NCI-H128 (cell line): ENCODE measurements around the gene BUD31.
"Not testable (repeated sequence)": the region's sequence is repeated elsewhere in the genome, so short reads cannot be mapped to it uniquely, and the experiment has no call there.

Source experiments
- DNase-seq: peaks from one replicate; lab custom pipeline; 2025; ENCODE audit not compliant: unreplicated experiment; lab: John Stamatoyannopoulos, UW

Gene BUD31

DNA sequence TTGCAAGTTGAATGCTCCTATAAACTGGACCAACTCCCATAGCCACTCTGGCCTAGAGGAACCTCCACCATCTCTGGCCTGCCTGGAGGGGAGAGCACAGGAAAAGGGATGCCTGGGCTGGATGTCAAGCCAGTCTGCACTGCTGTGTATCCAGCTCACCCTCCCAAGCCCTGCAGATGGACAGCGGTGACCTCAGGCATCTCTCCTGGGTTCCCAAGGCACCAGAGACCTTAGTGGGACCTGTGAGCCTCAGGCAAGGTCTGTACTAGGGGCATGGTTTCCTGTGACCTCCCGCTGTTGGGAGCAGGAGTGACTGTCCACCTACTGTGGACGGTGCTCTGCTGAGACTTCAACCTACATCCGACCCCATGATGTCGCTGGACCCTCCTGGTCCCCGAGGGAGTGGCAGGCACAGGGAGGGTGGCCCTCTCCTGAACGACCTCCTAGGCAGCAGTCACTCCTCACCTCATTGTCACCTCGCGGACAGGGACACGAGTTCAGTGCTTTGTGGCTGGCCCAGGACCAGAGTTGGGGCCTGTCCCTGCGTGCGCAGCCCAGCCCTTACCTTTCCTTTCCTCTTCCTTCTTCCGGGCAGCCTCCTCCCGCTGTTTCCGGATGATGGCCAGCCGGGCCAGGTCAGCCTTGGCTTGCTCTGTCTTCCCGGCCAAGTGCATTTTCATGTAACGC, 11.3 kb upstream of the BUD31 start:
- DNase-seq, result no peak

DNA sequence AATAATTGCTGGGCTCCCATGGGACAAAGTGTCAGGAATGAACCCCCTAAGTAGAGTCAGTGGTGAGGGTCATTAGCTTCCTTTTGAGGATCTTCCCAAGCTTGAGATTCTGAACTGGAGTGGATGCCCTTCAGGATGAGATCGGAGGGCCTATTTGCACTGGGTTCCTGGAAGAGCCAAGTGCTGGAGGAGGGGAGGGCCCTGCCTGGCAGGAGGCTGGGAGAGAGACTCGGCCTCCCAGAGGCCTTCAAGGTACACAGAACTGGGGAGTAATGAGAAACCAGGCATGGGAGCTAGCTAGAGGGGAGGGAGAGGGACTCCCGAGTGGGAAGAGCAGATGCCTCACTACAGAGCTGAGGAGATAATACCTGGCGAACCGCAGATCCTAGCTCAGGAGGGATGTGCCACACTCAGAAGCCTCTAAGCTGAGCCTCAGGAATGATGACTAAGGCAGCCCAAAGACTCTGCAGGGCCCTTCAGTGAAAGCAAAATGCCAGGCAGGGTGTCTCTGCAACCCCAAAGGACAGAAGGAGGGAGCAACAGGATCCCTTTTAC, 9.8 kb upstream of the BUD31 start:
- DNase-seq, result no peak

DNA sequence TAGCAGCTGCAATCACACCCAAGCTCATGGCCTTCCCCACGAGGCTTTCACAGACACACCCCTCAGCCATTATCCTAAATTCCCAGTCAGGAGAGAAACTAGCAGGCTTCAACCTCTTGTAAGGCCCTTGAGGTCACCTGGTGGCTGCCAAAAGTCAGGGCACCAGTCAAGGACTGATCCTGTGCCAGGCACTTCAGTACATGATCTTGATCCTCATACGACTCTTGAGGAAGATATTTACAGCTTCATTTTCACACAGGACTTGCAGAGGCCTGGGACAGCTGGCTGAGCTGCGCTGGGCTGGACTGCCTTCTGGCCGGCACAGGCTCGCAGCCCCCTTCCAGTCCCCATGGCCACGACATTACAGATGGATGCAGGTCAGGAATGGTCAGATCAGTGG, 9.2 kb upstream of the BUD31 start:
- no peak for DNase-seq

DNA sequence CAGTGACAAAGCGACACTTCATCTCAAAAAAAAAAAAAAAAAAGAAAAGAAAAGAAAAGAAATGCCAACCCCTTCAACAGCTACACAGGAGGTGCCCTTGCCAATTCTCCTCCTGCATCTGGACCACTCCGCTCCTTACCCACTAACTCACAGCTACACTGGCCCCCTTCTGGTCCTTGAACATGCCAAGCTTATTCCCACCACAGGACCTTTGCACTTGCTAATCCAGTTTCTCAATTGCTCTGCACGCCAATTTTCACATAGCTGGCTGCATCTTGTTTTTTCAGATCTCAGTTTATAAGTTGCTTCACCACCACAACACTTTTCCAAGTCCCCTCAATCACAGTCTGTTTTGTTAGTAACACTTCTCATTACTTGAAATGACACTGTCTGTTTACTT, 5.9 kb upstream of the BUD31 start:
- DNase-seq, result no peak

DNA sequence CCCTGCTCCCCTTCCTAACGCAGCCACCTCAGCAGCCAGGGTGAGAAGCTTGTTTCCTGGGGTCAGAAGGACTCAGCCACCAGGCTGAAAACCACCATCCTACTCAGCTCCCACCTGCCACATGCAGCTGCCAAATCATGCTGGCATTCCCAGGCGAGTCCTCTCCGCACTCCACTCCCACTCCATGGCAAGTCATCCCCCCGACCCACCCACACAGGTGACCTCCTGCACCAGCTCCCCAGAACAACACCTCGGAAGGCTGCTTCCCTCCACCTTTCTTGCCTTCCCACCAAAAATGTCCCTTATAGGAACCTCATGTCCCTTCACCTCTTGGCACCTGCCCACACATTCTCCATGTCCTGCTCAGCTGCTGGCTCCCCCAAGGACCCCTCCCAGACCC, 5.0 kb upstream of the BUD31 start:
- no peak for DNase-seq

DNA sequence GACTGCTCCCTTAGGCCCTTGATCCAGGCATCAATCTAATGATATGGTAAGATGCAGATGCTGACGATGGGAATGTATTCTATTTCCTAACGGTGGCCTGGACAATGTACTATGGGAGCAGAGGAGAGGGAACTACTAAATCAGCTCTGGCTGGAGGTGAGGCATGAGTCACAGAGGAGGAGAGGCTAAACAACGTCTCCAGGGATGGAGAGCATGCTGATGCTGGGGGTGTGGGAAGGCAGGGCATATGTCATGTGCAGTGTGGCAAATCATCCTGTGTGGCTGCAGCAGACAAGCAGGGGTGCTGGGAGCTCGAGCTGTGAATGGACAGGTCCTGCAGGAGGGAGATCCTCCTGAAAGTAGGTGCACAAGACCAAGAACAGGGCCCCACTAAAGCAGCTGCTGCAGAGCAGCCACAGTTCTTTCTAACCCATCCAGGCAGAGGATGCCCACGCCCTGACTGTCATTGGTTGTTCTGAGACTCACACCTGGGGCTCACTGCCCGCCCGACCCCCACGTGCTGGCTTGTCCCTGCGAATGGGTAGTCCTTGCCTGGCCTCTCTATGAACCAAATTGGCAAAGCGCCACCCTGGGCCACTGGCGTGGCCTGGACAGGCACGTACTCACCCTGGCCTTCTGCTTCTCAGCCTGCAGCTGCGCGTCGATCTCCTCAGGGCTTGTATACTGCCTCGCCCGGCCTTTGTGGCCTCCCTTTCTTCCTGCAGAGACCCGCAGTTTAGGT, 4.4 kb upstream of the BUD31 start:
- no peak for DNase-seq

DNA sequence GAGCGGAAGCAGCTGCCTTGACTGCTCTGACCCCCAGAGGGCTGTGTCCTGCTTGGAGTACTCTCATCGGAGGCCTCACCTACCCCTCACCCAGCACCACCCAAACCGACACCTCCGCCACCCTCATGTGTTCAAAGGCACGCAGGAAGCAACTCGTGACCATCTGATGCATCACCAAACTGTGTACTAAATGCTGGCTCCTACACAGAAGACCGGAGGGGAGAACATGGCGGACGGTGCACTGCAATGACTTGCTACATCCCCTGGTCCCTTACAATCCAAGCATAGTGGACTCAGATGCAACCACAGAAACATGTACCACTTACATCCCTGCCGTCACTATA, 3.8 kb upstream of the BUD31 start:
- no peak for DNase-seq

DNA sequence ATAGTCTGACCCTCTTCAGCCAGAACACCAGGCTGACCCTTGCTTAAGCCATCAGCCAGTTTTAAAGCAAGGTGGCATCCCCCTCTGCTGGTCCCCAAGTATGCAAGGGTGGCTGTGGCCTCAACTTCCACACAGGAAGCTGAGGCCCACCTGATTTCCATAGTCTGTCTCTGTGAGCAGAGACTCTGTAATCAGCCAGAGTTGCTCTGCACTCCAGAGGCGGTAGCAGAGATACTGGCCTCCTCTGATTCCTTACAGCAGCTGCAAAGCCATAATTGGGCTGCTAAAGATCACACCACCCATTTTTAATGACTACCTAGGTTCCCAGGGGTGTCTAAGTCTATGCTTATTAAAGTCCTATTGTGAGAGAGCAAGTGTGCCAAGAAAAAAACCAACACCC, 2.2 kb upstream of the BUD31 start:
- no peak for DNase-seq

DNA sequence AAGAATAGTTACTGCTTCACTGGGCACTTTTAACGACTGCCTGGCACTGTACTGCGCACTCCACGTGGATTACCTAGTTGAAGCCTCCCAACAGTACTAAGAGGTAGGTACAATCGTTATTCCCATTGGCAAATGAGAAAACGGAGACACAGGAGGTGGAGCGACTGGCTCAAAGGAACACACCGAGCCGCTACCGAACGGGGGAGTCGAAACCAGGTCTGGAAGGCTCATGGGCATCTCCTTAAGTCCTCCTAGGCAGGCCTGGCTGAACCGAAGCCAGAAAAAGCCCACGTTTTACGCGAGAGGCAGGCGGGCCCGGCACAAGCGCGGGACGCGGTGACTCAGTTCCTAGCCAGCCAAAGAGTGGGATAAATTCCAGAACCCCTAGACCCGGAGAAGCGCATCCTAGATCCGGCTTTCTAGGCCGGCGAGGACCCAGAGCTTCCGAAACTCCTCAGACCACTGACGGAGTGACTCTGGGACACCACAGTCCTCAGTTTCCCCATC, 844 bp upstream of the BUD31 start:
- DNase-seq, result no peak

DNA sequence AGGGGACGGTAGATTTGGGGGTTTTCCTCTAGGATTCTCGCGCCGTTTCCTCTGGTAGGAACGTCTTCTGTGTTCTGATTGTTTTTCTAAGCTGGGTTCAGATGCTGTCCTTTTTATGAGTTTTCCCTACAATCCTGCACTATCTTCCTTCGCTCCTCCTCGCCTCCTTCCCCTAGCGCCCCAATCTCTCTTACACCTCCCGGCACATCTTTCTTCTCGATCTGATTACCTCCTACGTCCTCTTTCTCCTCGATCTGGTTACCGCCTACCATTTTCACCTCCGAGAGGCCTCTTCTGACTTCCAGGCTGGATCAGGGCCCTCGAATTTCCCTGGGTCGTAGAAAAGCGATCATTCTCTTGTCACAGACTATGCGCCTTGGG, 413 bp downstream of the BUD31 start:
- no peak for DNase-seq

DNA sequence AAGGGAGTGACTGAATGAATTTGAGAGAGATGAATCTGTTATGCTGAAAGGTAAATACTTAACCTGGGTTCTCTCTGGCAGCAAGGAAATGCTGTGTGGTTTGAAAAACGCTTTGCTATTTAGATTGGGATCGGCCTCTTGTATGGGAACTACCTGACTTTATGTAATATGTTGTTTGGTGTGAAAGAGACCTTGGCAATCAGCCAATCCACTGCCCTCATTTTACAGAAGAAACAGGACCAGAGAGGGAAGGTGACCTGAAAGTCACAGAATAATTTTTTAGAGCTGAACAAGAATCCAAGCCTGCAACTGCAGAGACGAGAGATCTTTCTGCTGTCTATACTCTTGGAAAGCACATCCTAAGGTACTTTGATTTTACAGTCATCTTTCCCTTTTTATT, 1.0 kb downstream of the BUD31 start:
- DNase-seq, result no peak

DNA sequence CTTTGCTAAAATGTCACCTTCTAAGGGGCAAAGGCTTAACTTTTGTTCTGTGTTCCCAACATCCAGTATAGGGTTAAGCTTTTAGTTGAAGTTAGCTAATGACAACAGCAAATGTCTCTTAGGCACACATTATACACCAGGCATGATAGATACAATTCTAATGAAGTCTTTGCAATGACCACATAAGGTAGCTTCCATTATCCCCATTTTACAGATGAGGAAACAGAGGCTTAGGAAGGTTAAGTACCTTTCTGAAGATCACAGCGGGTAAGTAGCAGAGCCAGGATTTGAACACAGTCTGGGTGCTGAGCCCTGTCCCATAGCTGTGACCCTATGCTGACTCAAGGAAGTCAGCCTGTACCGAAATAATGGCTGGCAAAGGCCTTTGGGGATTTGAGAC, 1.9 kb downstream of the BUD31 start:
- DNase-seq, result no peak

DNA sequence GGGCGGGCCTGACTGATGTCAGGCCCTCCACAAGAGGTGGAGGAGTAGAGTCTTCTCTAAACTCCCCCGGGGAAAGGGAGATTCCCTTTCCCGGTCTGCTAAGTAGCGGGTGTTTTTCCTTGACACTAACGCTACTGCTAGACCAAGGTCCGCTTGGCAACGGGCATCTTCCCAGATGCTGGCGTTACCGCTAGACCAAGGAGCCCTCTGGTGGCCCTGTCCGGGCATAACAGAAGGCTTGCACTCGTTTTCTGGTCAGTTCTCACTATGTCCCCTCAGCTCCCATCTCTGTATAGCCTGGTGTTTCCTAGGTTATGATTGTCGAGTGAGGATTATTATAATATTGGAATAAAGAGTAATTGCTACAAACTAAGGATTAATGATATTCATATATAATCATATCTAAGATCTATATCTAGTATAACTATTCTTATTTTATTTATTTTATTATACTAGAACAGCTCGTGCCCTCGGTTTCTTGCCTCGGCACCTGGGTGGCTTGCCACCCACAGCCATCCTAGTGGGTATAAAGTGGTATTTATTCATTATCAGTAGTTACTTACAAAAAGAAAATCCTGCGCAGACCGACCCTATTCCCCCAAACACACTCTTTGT, 6.9 kb downstream of the BUD31 start:
- not testable (repeated sequence) for DNase-seq

DNA sequence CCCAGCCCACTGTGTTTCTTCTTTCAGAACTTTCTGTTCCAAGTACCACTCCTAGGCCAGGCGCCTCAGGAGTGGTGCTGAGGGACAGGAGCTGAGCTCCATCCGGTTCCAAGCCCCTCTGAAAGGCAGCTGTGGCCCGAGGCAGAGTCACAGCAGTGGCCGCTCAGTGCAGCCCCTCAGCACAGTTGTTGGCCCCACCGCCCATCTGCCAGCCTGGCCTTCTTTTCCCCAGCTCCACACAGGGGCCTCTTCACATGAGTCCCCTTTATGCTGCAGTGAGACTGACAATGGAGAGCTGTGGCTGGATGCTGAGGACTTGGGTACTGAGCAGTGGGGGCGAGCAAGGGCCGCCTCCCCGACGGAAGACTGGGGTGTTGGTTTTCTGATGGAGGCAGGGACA, 9.5 kb downstream of the BUD31 start:
- DNase-seq, result no peak

DNA sequence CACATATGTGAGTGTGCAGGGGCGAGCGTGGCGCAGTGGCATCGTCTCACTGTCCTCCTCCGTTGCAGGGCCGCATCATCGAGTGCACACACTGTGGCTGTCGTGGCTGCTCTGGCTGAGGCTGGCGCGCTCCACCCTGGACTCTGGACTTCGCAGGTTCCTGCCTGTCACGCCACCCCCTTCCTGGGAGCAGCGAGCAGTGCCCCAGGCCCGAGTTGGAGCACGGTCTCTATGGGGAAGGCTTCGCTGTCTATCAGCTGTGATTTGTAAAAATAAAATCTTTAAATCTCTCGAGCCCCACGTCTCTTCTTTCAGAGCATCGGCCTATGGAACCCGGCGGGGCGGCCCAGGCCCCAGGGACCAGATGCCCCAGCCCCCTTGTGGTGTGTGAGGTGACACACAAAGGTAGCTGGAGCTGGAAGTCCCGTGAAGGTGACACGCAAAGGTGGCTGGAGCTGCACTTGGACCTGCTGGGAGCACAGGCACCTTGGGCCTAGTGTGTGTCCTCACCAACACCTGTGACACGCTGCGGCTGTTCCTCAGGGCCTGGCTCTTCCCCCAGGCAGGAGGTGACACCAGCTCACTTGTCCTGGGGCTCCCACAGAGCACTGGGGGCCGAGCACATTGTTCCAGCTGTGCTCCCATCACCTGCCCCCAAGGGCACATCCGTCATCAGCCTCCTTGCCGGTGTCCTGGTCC, 10.7 kb downstream of the BUD31 start:
- DNase-seq, result no peak

DNA sequence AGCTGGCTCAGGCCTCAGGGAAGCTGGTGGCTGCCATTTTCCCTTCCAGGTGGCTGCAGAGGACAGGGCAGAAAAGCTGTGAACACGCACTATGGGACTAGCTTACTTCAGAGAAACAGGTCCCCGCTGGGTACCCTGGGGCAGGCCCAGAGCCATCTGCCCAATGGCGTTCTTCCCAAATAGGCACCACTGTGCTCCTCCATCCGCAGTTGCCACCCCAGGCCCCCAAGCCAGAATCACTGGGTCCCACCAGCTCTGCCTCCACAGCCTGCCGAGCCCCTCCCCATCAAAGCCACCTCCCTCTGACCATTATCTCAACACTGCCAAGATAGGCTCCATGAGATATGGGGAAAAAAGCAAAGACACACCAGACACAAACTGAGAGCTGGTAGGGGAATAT, 11.4 kb downstream of the BUD31 start:
- no peak for DNase-seq

DNA sequence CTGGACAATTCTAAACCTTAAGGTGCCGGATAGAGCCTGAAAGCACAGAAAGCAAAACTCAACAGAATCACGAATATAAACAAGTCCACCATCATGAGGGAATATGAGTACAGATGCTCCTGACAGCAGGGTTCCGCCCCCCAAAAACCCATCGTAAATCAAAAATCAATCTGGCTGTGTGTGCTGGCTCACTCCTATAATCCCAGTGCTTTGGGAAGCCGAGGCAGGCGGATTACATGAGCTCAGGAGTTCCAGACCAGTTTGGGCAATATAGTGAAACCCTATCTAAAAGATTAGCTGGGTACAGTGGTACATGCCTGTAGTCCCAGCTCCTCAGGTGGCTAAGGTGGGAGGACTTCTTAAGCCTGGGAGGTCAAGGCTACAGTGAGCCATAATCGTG, 12.2 kb downstream of the BUD31 start:
- no peak for DNase-seq

DNA sequence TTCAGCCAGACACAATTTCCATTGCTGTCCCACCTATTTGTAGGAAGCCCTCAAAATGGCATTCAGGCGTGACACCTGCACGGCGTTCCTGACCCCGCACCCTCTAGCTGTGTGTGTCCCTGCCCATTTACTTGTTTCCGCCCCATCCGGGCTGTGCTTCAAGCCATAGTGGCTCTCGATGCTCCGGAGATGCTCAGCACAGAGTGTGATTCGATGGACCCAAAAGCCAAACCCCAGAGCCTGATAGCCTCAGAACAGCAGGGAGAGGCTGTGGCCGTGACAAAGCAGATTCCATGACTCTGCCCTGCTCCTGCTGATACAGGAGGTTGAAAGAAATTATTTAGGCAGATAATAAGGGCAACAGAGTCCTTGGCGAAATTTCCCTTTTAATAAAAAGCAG, 13.4 kb downstream of the BUD31 start:
- DNase-seq, result peak; percentile 27

DNA sequence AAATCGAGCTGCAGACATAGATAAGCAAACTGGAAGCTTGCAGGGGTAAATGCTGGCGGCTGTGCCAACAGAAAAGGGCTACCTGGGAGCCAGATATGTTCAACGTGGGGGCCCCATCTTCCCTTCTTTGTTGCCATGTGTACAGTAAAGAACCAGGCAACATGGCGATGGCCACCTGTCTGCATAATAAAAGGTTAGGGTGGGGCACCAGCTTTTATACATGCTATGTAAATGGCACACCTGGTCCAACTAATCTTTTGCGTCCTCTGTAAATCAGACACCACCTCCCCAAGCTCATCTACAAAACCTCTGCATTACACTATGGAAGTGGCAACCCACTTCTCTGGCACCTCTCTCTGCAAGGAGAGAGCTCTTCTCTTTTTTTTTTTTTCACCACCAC, 13.9 kb downstream of the BUD31 start:
- DNase-seq, result no peak

DNA sequence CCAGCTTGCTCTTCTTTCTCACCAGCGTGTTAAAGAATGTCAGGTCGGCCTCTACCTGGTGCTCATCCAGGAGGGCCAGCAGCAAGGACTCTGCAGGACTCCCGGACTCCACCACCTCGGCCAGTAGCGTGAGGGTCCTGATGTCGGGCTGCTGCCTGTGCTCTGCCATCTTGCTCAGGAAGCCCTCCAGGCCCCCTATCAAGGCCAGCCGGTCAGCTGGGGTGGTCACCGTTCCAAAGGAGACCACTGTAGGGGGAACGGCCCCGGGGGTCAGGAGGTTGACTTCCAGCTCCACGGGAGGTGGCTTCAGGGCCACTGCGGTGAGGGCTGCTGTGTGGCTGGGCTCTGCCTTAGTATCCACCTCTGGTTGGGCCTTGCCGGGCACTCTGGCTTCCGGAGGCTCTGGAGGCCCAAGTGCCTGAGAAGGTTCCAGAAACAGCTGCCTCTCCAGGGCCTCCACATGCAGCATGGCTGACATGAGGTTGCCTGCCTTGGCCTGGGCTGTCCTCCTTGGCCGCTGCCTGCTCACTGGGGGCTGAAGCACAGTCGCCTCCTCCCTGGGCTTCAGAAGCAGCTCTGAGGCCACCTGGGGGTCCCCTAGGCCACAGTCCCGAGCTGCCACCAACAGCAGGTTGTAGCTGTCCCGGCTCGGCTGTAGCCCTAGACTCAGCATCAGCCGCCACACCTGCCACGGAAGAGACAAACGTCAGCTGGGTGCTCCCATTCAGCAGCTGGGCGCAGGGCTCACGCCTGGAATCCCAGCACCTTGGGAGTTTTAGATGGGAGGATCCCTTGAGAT, 16.4 kb downstream of the BUD31 start:
- no peak for DNase-seq
